Hepatocyte (in vitro differentiated cells): ENCODE measurements around the gene IL20.

Source experiments
- CTCF ChIP-seq: fragments of 200-600 bp; sonication (generic); IDR thresholded peaks from 2 replicates; pipeline ENCODE4 v1.5.1; 2016; ENCODE audit warnings: antibody characterized with exemption, mild to moderate bottlenecking; ENCODE audit not compliant: poor library complexity
- EZH2 ChIP-seq: fragments of 200-600 bp; sonication (generic); IDR thresholded peaks from 2 replicates; pipeline ENCODE4 v1.6.1; 2016; ENCODE audit warnings: antibody characterized with exemption, mild to moderate bottlenecking, borderline replicate concordance
- EZH2phosphoT487 ChIP-seq: fragments of 200-600 bp; sonication (generic); IDR thresholded peaks from one replicate; pipeline ENCODE4 v1.6.1; 2018; ENCODE audit warnings: antibody characterized with exemption, mild to moderate bottlenecking, low read depth, moderate library complexity; ENCODE audit not compliant: unreplicated experiment, severe bottlenecking

DNA sequence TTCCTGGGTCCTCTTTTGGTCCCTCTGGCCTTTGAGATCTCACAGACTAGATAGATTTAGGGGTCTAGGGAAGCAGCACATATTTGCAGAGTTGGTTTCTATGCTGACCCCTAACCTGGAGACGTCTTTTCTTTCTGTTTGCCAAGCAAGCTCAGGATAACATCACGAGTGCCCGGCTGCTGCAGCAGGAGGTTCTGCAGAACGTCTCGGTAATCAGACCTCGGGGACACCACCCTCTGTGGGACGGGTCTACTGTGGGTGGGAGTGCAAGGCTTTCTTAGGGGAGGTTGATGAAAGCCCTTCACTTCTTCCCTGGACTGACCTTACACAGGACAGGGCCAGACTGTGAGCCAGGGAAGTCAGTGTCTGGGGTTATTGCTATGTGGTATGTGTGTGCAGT lies 34.7 kb downstream of the IL20 start:
- no peak for TF ChIP-seq EZH2
- TF ChIP-seq CTCF = no peak
- no peak for TF ChIP-seq EZH2phosphoT487
